HG03103 (cell line): Measurements from ENCODE around the gene IQSEC1.

Experiments used
- ATAC-seq: cut with Tn5 transposase; IDR thresholded peaks from one replicate; pipeline ENCODE4 v1.9.1; 2021; ENCODE audit warnings: low read depth; ENCODE audit not compliant: unreplicated experiment

IQSEC1 gene

GRCh38 chr3:12946251-12946648, 127.0 kb downstream of the IQSEC1 start:
- ATAC-seq: no peak

GRCh38 chr3:12944849-12945248, 128.4 kb downstream of the IQSEC1 start:
- ATAC-seq: no peak

GRCh38 chr3:12944413-12944812, 128.8 kb downstream of the IQSEC1 start:
- ATAC-seq: no peak

GRCh38 chr3:12943124-12944021, 129.9 kb downstream of the IQSEC1 start:
- no peak for ATAC-seq

- no peak for ATAC-seq
These were observed 131.7 kb downstream of the IQSEC1 start for GRCh38 chr3:12941495-12942023.

- ATAC-seq: no peak
These were observed 132.4 kb downstream of the IQSEC1 start for GRCh38 chr3:12940854-12941253.

GRCh38 chr3:12939137-12939536, 134.1 kb downstream of the IQSEC1 start:
- no peak for ATAC-seq

GRCh38 chr3:12938258-12938711, 134.9 kb downstream of the IQSEC1 start:
- ATAC-seq: no peak

GRCh38 chr3:12935861-12936830, 137.1 kb downstream of the IQSEC1 start:
- no peak for ATAC-seq

GRCh38 chr3:12935023-12935860, 138.0 kb downstream of the IQSEC1 start:
- ATAC-seq: no peak

- no peak for ATAC-seq
These were observed 138.8 kb downstream of the IQSEC1 start for GRCh38 chr3:12934431-12934830.

GRCh38 chr3:12933901-12934300, 139.3 kb downstream of the IQSEC1 start:
- ATAC-seq: no peak

GRCh38 chr3:12932754-12933153, 140.5 kb downstream of the IQSEC1 start:
- no peak for ATAC-seq

GRCh38 chr3:12932347-12932746, 140.9 kb downstream of the IQSEC1 start:
- no peak for ATAC-seq

- no peak for ATAC-seq
These were observed 141.8 kb downstream of the IQSEC1 start for GRCh38 chr3:12931273-12931905.

- ATAC-seq: no peak
These were observed 143.4 kb downstream of the IQSEC1 start for GRCh38 chr3:12929801-12930200.

- ATAC-seq: no peak
These were observed 146.6 kb downstream of the IQSEC1 start for GRCh38 chr3:12926660-12927059.

GRCh38 chr3:12925648-12926047, 147.6 kb downstream of the IQSEC1 start:
- no peak for ATAC-seq

- ATAC-seq: no peak
These were observed 148.8 kb downstream of the IQSEC1 start for GRCh38 chr3:12924437-12924836.
